Activated CD4-positive, alpha-beta T cell treated with anti-CD3 and anti-CD28 coated beads for 36 hours (primary cell): Measurements from ENCODE around the gene TCTN2. TPM values are rescaled to one million over a fixed set of nuclear protein-coding genes. Genes with fewer than 3 reads are reported as not detected.

Experiments
- ATAC-seq: fragments of 200-7000 bp; cut with Tn5 transposase; one replicate; pipeline ENCODE4 v1.10.0; 2021; ENCODE audit warnings: mild to moderate bottlenecking, moderate library complexity
- CTCF ChIA-PET: fragments of 350-600 bp; sonication (Branson Sonifier 250); formaldehyde crosslinking; loops from one replicate; lab custom pipeline; 2021; ENCODE audit warnings: antibody characterized with exemption; lab: Charles Lee
- POLR2A ChIA-PET: fragments of 350-600 bp; sonication (Branson Sonifier 250); formaldehyde crosslinking; loops from one replicate; lab custom pipeline; 2021; ENCODE audit warnings: antibody characterized with exemption, inconsistent platforms; lab: Charles Lee
- DNase-seq: peaks from one replicate; pipeline ENCODE4 v3.0.0-alpha.2; 2020
- H3K27ac Mint-ChIP-seq: one replicate; pipeline ENCODE4 v1.8.0; 2021; ENCODE audit warnings: mixed read lengths
- H3K27me3 Mint-ChIP-seq: one replicate; pipeline ENCODE4 v1.8.0; 2021; ENCODE audit warnings: mixed read lengths
- H3K36me3 Mint-ChIP-seq: one replicate; pipeline ENCODE4 v1.8.0; 2021; ENCODE audit warnings: low read depth, mixed read lengths
- H3K4me1 Mint-ChIP-seq: one replicate; pipeline ENCODE4 v1.8.0; 2021; ENCODE audit warnings: mixed read lengths
- H3K4me3 Mint-ChIP-seq: one replicate; pipeline ENCODE4 v1.8.0; 2021; ENCODE audit warnings: mild to moderate bottlenecking, moderate library complexity, mixed read lengths
- H3K9me3 Mint-ChIP-seq: one replicate; pipeline ENCODE4 v1.8.0; 2021; ENCODE audit warnings: low read depth, mixed read lengths
- intact Hi-C, 2 experiments: fragments of 100-400 bp; cut with DNase I in 1 of 2; cut with micrococcal nuclease in 1 of 2; formaldehyde crosslinking; loops; one replicate each; pipeline versions ENCODE4 v1.14.2 to v1.15.1; 2022 to 2024; cut with DNase I, micrococcal nuclease
- total RNA-seq, 2 experiments: library from RNA; stranded (reverse); gene quantifications; one replicate each; pipeline ENCODE4 v1.2.3, GENCODE V29; 2021

Gene TCTN2
- total RNA-seq, 2 experiments from 2014 or later, result 4.4 to 4.5 TPM

DNA sequence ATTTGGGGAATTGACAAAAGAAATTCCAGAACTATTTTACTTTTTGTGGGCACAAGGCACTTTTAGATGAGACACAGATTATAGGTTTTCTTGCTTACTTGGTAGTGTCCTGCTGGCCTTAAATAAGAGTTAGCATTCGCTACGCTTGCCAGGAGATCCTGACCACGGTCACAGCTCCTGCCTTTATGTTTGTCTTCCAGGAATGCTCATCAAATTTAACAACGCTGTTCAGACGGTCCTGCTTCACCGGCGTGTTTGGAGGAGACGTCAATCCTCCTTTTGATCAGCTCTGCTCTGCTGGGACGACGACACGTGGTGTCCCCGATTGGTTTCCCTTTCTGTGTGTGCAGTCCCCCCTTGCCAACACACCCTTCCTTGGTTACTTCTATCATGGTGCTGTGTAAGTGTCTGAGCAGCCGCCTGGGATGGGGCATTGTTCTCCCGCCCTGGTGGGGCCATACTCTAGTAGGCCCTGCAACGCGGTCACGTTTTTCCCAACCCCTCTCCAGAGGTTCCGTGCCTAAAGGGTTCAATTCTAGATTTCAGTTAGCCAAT is 15.8 kb downstream of the TCTN2 start:
- no peaks in the 10 kb centered on the region for H3K9me3 Mint-ChIP-seq
- peaks cover 2% of the 10 kb centered on the region for H3K36me3 Mint-ChIP-seq
- intact Hi-C loops, result no loop called here
- no peak overlapping the region for H3K27ac Mint-ChIP-seq
- CTCF ChIA-PET, result no interaction called here
- no peaks in the 10 kb centered on the region for H3K27me3 Mint-ChIP-seq
- POLR2A ChIA-PET, result no interaction called here
- H3K4me1 Mint-ChIP-seq, result peaks cover 3% of the 10 kb centered on the region
- DNase-seq, result no peak
- no peak for ATAC-seq
- no peak overlapping the region for H3K4me3 Mint-ChIP-seq

DNA sequence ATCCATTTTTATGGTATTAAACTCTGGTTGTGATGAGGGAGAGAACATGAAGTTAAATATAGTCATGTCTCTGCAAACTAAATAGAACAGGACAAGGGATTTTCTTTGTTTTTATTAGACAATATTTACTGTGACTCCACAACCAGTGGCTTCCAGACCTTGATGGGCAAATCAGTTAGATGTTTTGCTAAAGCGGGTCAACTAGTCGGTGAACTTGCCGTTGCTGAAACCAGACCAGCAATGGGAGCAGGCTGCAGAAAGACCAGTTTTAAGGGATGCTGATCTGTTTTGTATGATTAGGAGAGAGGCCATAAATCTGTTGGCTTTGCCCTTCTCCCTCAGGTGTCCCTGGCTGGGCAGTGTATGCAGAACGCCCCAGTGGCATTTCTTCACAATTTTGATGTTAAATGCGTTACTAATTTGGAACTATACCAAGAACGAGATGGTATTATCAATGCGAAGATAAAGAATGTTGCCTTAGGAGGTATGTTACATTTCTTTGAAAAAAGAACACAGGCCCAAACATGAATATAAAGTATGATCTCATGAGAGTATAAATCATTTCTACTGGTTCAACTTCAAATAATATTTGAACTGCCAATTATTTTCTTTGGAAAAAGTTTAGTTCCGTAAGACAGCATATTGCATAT is 19.4 kb downstream of the TCTN2 start:
- Mint-ChIP-seq H3K27ac (no peak overlapping the region), H3K36me3 (peaks cover 5% of the 10 kb centered on the region), H3K4me1 (no peaks in the 10 kb centered on the region), H3K9me3 (no peaks in the 10 kb centered on the region), H3K27me3 (no peaks in the 10 kb centered on the region), H3K4me3 (no peak overlapping the region)
- POLR2A ChIA-PET, result no interaction called here
- ATAC-seq (no peak), DNase-seq (no peak)
- intact Hi-C loops, result no loop called here
- CTCF ChIA-PET, result no interaction called here

DNA sequence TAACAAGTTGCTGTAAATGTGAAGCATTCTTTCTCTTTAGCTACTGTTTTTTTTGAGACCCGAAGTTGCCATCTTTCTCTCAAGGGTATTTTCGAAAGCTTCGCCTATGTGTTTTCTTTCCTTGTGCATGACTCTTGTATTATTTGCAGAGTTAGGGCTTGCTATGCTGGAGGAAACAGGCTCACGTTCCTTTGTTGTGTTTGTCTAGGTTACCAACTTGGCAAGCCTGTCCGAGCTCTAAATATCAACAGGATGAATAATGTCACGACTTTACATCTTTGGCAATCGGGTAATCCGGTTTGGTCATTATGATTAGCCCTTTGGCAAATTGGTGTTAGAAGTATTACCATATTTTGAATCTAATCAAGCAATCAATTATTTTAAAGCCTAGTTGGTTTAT is 25.3 kb downstream of the TCTN2 start:
- Mint-ChIP-seq H3K4me3 (no peak overlapping the region), H3K27ac (no peak overlapping the region), H3K36me3 (peaks cover 10% of the 10 kb centered on the region), H3K4me1 (no peaks in the 10 kb centered on the region), H3K27me3 (no peaks in the 10 kb centered on the region), H3K9me3 (no peaks in the 10 kb centered on the region)
- DNase-seq (no peak), ATAC-seq (no peak)
- POLR2A ChIA-PET, result interaction anchor here (1.4 kb wide), 1 partner anchor 19 kb away, joined by 4 read pairs; no protein-coding TSS in a partner anchor
- intact Hi-C loops, result no loop called here
- CTCF ChIA-PET, result interaction anchor here (0.7 to 1.2 kb wide), 2 partner anchors 12 to 14 kb away, joined by 3 read pairs; no protein-coding TSS in a partner anchor

DNA sequence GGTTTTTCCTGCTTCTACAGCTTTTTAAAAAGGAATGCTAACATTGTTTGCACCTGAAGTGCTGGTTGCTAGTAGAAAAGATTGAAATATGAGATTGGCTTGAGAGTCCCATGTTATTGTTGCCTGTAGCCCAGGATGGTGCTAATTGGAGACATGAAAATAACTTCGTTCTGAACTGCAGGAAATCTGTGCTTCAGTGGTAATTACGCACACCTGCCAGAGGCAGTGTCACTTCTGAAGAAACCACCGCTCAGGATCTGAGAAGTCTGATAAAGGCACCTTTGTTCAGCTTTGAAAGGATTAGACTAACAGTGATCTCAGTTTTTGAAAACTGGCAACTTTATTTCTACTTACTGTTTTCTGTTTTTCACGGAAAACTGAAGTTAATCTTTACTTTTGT is 25.7 kb downstream of the TCTN2 start:
- Mint-ChIP-seq H3K27ac (no peak overlapping the region), H3K4me1 (no peaks in the 10 kb centered on the region), H3K9me3 (no peaks in the 10 kb centered on the region), H3K4me3 (no peak overlapping the region), H3K36me3 (peaks cover 8% of the 10 kb centered on the region), H3K27me3 (no peaks in the 10 kb centered on the region)
- CTCF ChIA-PET, result interaction anchor here (1.1 to 1.2 kb wide), 2 partner anchors 12 to 15 kb away, joined by 3 to 6 read pairs; no protein-coding TSS in a partner anchor
- ATAC-seq (peak; percentile 58), DNase-seq (no peak)
- intact Hi-C loops, result no loop called here
- POLR2A ChIA-PET, result interaction anchor here (1.4 kb wide), 1 partner anchor 19 kb away, joined by 4 read pairs; no protein-coding TSS in a partner anchor

DNA sequence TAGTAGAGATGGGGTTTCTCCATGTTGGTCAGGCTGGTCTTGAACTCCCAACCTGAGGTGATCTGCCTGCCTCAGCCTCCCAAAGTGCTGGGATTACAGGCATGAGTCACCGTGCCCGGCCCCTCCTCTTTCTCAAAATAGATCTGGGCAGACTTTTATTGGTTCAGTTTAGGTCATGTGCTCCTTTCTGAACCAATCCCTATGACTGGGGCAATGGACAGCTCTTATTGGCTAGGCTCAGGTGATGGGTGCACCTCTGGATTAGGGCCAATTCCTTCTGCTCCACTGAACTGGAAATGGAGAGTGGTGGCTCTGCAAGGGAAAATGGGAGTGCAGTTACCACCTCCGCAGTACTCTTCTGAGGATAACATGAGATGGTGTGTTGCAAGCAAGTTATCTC is 35.0 kb downstream of the TCTN2 start:
- ATAC-seq, result peak; percentile 71
- intact Hi-C loops, result no loop called here
- no peak overlapping the region for H3K27ac Mint-ChIP-seq
- peaks cover 3% of the 10 kb centered on the region for H3K36me3 Mint-ChIP-seq
- H3K27me3 Mint-ChIP-seq, result no peaks in the 10 kb centered on the region
- ChIA-PET POLR2A (no interaction called here), CTCF (no interaction called here)
- no peak overlapping the region for H3K4me3 Mint-ChIP-seq
- peaks cover 2% of the 10 kb centered on the region for H3K4me1 Mint-ChIP-seq
- H3K9me3 Mint-ChIP-seq, result no peaks in the 10 kb centered on the region
- peak; percentile 37 for DNase-seq

DNA sequence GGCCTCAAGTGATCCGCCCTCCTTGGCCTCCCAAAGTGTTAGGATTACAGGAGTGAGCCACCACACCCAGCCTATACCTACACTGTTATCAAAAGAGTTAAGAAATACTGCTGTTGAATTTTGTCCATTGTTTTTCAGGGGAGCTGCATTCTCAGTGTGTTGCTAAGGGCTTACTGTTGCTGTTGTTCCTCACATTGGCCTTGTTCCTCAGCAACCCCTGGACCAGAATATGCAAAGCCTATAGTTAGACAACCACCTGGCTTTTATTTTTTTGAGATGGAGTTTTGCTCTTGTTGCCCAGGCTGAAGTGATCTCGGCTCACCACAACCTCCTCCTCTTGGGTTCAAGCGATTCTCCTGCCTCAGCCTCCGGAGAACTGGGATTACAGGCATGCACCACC is 36.6 kb downstream of the TCTN2 start:
- H3K4me1 Mint-ChIP-seq, result peaks cover 6% of the 10 kb centered on the region
- H3K36me3 Mint-ChIP-seq, result peaks cover 3% of the 10 kb centered on the region
- H3K9me3 Mint-ChIP-seq, result no peaks in the 10 kb centered on the region
- ChIA-PET CTCF (interaction anchor here (1.1 kb wide), 1 partner anchor 26 kb away, joined by 3 read pairs; no protein-coding TSS in a partner anchor), POLR2A (no interaction called here)
- DNase-seq (no peak), ATAC-seq (no peak)
- H3K4me3 Mint-ChIP-seq, result no peak overlapping the region
- intact Hi-C loops, result no loop called here
- H3K27ac Mint-ChIP-seq, result no peak overlapping the region
- no peaks in the 10 kb centered on the region for H3K27me3 Mint-ChIP-seq

DNA sequence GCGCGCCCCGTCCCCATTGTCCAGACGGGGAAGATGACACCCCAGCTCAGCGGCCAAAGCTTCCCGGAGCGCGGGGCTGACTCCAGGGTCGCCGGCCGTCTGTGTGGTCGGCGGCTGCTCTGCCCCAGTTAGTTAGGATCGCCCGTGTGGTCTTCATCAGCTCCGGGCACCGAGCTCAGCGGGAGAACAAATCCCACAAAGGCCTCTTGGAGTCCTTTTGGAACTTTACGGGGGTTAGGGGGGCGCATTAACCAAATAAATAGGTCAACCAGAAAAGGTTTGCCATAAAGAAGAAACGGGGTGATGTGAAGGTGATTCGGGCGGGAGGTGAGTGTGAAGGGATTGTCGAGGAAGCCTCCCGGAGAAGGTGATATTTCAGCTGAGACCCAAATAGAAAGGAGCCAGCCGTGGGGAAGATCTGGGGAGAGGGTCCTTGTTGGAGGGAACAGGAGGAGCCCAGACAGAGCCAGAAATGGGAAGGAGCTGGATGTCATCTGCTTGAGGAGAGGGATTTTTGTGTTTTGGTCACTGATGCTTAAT is 41.9 kb downstream of the TCTN2 start:
- Mint-ChIP-seq H3K27me3 (no peaks in the 10 kb centered on the region), H3K4me3 (peak overlapping the region; percentile 96), H3K36me3 (peaks cover 20% of the 10 kb centered on the region), H3K27ac (peak overlapping the region; percentile 96), H3K4me1 (peaks cover 46% of the 10 kb centered on the region), H3K9me3 (no peaks in the 10 kb centered on the region)
- ATAC-seq (no peak), DNase-seq (no peak)
- POLR2A ChIA-PET, result interaction anchor here (0.6 to 2.9 kb wide), 6 partner anchors 10 to 636 kb away, joined by 3 to 24 read pairs (median 6); partner anchors contain the start of genes MPHOSPH9, MTRFR and TCTN2
- intact Hi-C loops, result loop anchor here (1.0 to 10.0 kb wide), 15 partner anchors 41 to 852 kb away; partner anchors contain the start of genes DDX55 (in 2 of the 2), EIF2B1 (in 2 of the 2), GTF2H3 (in 2 of the 2) and SNRNP35 (in 2 of the 2)
- CTCF ChIA-PET, result interaction anchor here (0.6 to 4.4 kb wide), 6 partner anchors 8 to 1797 kb away, joined by 3 to 24 read pairs (median 3); no protein-coding TSS in a partner anchor

DNA sequence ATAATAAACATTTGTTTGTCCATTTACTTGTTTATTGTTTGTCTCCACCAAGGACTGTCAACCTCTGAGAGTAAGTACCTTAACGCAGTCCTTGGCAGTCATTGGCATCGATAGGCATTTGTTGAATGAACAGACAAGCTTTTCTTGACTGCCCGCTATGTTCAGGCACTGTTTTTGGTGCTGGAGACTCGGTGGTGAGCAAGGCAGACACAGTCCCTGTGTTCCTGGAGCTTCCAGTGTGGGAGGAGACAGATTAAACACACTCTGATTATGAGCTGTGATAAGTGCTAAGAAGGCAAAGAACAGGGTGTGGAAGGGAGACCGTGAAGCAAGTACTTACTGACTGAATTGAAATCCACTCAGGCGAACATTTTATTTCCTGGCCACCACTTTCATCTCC is 42.5 kb downstream of the TCTN2 start:
- Mint-ChIP-seq H3K36me3 (peaks cover 23% of the 10 kb centered on the region), H3K4me3 (peak overlapping the region; percentile 96), H3K27ac (peak overlapping the region; percentile 96), H3K27me3 (no peaks in the 10 kb centered on the region), H3K4me1 (peaks cover 46% of the 10 kb centered on the region), H3K9me3 (no peaks in the 10 kb centered on the region)
- CTCF ChIA-PET, result interaction anchor here (0.6 to 4.4 kb wide), 7 partner anchors 8 to 1798 kb away, joined by 3 to 24 read pairs (median 3); no protein-coding TSS in a partner anchor
- ATAC-seq, result peak; percentile 11
- DNase-seq, result peak; percentile 35
- POLR2A ChIA-PET, result interaction anchor here (0.6 to 2.9 kb wide), 9 partner anchors 10 to 637 kb away, joined by 3 to 24 read pairs (median 5); partner anchors contain the start of genes MPHOSPH9, MTRFR and TCTN2
- intact Hi-C loops, result loop anchor here (5.0 to 10.0 kb wide), 8 partner anchors 41 to 851 kb away; partner anchors contain the start of genes SNRNP35 (in 2 of the 2), DDX55 (in 1 of the 2), EIF2B1 (in 1 of the 2) and GTF2H3 (in 1 of the 2)

DNA sequence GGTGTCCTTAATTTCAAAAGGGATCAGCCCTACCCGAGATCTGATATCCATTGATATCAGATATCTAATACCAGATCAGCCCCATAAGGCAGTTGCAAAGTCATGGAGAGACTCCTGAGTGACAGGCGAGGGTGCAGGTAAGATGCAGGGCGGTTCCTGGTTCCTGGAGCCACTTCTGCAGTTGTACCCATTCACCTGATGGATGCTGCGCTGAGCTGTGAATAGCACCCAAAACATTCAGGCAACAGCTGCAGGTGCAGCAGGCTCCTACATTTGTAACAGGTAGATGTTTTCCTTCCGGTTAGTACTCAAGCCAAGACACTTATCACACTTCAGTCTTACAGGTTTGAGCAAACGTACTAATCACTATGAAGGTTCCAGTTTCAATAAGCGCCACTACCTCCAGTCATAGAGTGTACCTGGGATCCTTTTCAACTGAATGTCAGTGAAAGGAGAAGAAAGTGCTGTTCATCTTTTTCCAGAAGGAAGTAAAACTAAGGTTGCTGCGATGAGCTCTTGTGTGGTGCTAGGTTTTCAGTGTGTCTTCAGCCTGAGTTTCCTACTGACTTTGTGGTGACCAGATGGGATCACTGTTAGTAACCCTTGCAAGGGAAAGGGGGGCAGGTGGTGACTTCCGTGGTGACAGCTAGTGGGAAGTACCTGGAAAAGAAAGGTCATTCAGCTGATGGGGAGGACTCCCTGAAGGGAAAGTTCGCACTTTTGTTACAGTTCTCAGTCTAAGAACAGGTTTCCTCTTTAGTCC is 43.1 kb downstream of the TCTN2 start:
- CTCF ChIA-PET, result interaction anchor here (0.6 to 4.4 kb wide), 8 partner anchors 9 to 1061 kb away, joined by 3 to 24 read pairs (median 3); no protein-coding TSS in a partner anchor
- H3K27ac Mint-ChIP-seq, result peak overlapping the region; percentile 96
- peaks cover 48% of the 10 kb centered on the region for H3K4me1 Mint-ChIP-seq
- intact Hi-C loops, result loop anchor here (2.0 to 10.0 kb wide), 12 partner anchors 29 to 1207 kb away; partner anchors contain the start of genes SNRNP35 (in 2 of the 2), DDX55 (in 1 of the 2), EIF2B1 (in 1 of the 2) and GTF2H3 (in 1 of the 2)
- H3K9me3 Mint-ChIP-seq, result no peaks in the 10 kb centered on the region
- POLR2A ChIA-PET, result interaction anchor here (0.8 to 2.9 kb wide), 6 partner anchors 9 to 637 kb away, joined by 3 to 24 read pairs (median 5); no protein-coding TSS in a partner anchor
- peak; percentile 62 for ATAC-seq
- peaks cover 25% of the 10 kb centered on the region for H3K36me3 Mint-ChIP-seq
- peak; percentile 66 for DNase-seq
- no peaks in the 10 kb centered on the region for H3K27me3 Mint-ChIP-seq
- peak overlapping the region; percentile 96 for H3K4me3 Mint-ChIP-seq

DNA sequence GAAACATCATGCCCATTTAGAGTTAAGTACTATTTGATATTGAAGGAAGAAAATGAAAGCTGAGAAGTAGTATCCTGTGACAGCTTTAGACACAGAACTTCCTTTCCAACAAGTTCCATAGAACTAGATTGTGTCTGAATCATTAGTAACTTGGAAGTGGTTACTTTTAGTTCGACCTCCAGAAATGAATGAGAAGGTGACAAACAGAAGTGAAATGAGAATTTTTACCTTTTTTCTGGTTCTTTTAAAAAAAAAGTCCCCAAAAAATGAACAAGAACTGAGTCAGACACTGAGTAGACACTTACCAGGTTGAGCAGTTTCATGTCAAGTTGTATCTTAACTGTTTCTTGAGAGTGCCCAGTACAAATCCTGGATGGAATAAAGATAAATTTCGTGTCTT is 44.3 kb downstream of the TCTN2 start:
- H3K36me3 Mint-ChIP-seq, result peaks cover 36% of the 10 kb centered on the region
- peaks cover 60% of the 10 kb centered on the region for H3K4me1 Mint-ChIP-seq
- ChIA-PET CTCF (interaction anchor here (0.6 to 4.4 kb wide), 4 partner anchors 10 to 94 kb away, joined by 3 to 24 read pairs (median 5); no protein-coding TSS in a partner anchor), POLR2A (interaction anchor here (0.5 to 2.9 kb wide), 10 partner anchors 8 to 1913 kb away, joined by 3 to 24 read pairs (median 4); partner anchors contain the start of gene KMT5A)
- peak; percentile 38 for ATAC-seq
- no peaks in the 10 kb centered on the region for H3K27me3 Mint-ChIP-seq
- no peaks in the 10 kb centered on the region for H3K9me3 Mint-ChIP-seq
- peak overlapping the region; percentile 96 for H3K4me3 Mint-ChIP-seq
- intact Hi-C loops, result loop anchor here (1.0 to 10.0 kb wide), 8 partner anchors 8 to 1206 kb away; partner anchors contain the start of genes NCOR2 (in 1 of the 2), RILPL2 (in 1 of the 2) and SNRNP35 (in 1 of the 2)
- peak overlapping the region; percentile 96 for H3K27ac Mint-ChIP-seq
- DNase-seq, result no peak
